DOHH2 (cell line): ENCODE results near the gene ZNF483.

Source experiments
- H3F3A ChIP-seq: fragments of 200-600 bp; sonication (generic), shearing (Covaris generic); 2 replicates; pipeline ENCODE4 v1.6.0; 2016; ENCODE audit warnings: antibody characterized with exemption, mild to moderate bottlenecking; ENCODE audit not compliant: control insufficient read depth, insufficient read depth
- H3K27ac ChIP-seq: fragments of 200-600 bp; sonication (generic); 2 replicates; pipeline ENCODE4 v1.5.1; 2014; ENCODE audit warnings: low read depth, mild to moderate bottlenecking, low read length, moderate library complexity
- H3K27me3 ChIP-seq: fragments of 200-600 bp; sonication (generic); 2 replicates; pipeline ENCODE4 v1.6.1; 2014; ENCODE audit warnings: mild to moderate bottlenecking, low read length, mixed read lengths; ENCODE audit not compliant: control insufficient read depth
- H3K36me3 ChIP-seq: fragments of 200-600 bp; sonication (generic); 2 replicates; pipeline ENCODE4 v1.6.1; 2014; ENCODE audit warnings: mild to moderate bottlenecking, low read length, moderate library complexity, mixed read lengths; ENCODE audit not compliant: control insufficient read depth
- H3K4me1 ChIP-seq: fragments of 200-600 bp; sonication (generic); 2 replicates; pipeline ENCODE4 v1.6.1; 2014; ENCODE audit warnings: mild to moderate bottlenecking, low read length, mixed read lengths; ENCODE audit not compliant: control insufficient read depth
- H3K4me2 ChIP-seq: fragments of 200-600 bp; sonication (generic); 2 replicates; pipeline ENCODE4 v1.6.0; 2014; ENCODE audit warnings: mild to moderate bottlenecking, low read length, moderate library complexity
- H3K4me3 ChIP-seq: fragments of 200-600 bp; sonication (generic); 2 replicates; pipeline ENCODE4 v1.5.1; 2014; ENCODE audit warnings: mild to moderate bottlenecking, low read length, mixed read lengths
- H3K79me2 ChIP-seq: fragments of 200-600 bp; sonication (generic); 2 replicates; pipeline ENCODE4 v1.6.1; 2014; ENCODE audit warnings: mild to moderate bottlenecking, low read length, mixed read lengths; ENCODE audit not compliant: control insufficient read depth
- H3K9me2 ChIP-seq: fragments of 200-600 bp; sonication (generic); replicated peaks from 2 replicates; pipeline ENCODE4 v1.6.1; 2014; ENCODE audit warnings: mild to moderate bottlenecking, low read length, mixed read lengths; ENCODE audit not compliant: control insufficient read depth
- H3K9me3 ChIP-seq: fragments of 200-600 bp; sonication (generic); 2 replicates; pipeline ENCODE4 v1.6.1; 2014; ENCODE audit warnings: antibody characterized with exemption, low read length, mixed read lengths; ENCODE audit not compliant: control insufficient read depth, insufficient read depth
- H4K20me1 ChIP-seq: fragments of 200-600 bp; sonication (generic); 2 replicates; pipeline ENCODE4 v1.6.0; 2014; ENCODE audit warnings: low read depth, mild to moderate bottlenecking, antibody characterized with exemption, low read length, moderate library complexity; ENCODE audit not compliant: control insufficient read depth, insufficient read depth
- CTCF ChIP-seq: fragments of 200-600 bp; sonication (generic); IDR thresholded peaks from one replicate; pipeline ENCODE4 v1.5.1; 2014; ENCODE audit warnings: antibody characterized with exemption, mild to moderate bottlenecking, low read depth, low read length; ENCODE audit not compliant: poor library complexity, severe bottlenecking
- EZH2phosphoT487 ChIP-seq: fragments of 200-600 bp; sonication (generic); IDR thresholded peaks from 2 replicates; pipeline ENCODE4 v1.6.1; 2017; ENCODE audit warnings: borderline replicate concordance, mild to moderate bottlenecking, antibody characterized with exemption, low read length, moderate library complexity, mixed read lengths

The ZNF483 gene

GRCh38 chr9:111601237-111602018, 76.4 kb downstream of the ZNF483 start:
- no peak overlapping the region for H3K4me3 ChIP-seq
- H3K27me3 ChIP-seq, result peaks cover 35% of the 10 kb centered on the region
- H3K27ac ChIP-seq, result no peak overlapping the region
- no peaks in the 10 kb centered on the region for H4K20me1 ChIP-seq
- no peaks in the 10 kb centered on the region for H3K9me2 ChIP-seq
- H3F3A ChIP-seq, result no peaks in the 10 kb centered on the region
- H3K79me2 ChIP-seq, result no peaks in the 10 kb centered on the region
- TF ChIP-seq EZH2phosphoT487 (no peak), CTCF (no peak)
- H3K36me3 ChIP-seq, result no peaks in the 10 kb centered on the region
- no peak overlapping the region for H3K4me2 ChIP-seq
- peaks cover 15% of the 10 kb centered on the region for H3K4me1 ChIP-seq
- no peaks in the 10 kb centered on the region for H3K9me3 ChIP-seq

GRCh38 chr9:111603041-111603440, 78.1 kb downstream of the ZNF483 start:
- no peak overlapping the region for H3K27ac ChIP-seq
- H3K27me3 ChIP-seq, result peaks cover 27% of the 10 kb centered on the region
- no peaks in the 10 kb centered on the region for H3K79me2 ChIP-seq
- peaks cover 9% of the 10 kb centered on the region for H3K4me1 ChIP-seq
- H3K4me3 ChIP-seq, result no peak overlapping the region
- H3K9me2 ChIP-seq, result no peaks in the 10 kb centered on the region
- no peaks in the 10 kb centered on the region for H3K9me3 ChIP-seq
- no peaks in the 10 kb centered on the region for H4K20me1 ChIP-seq
- H3K36me3 ChIP-seq, result no peaks in the 10 kb centered on the region
- TF ChIP-seq CTCF (no peak), EZH2phosphoT487 (no peak)
- H3F3A ChIP-seq, result no peaks in the 10 kb centered on the region
- H3K4me2 ChIP-seq, result no peak overlapping the region

- Histone ChIP-seq H3K36me3 (no peaks in the 10 kb centered on the region), H3K27ac (no peak overlapping the region), H3F3A (no peaks in the 10 kb centered on the region), H3K9me2 (no peaks in the 10 kb centered on the region), H3K4me1 (no peaks in the 10 kb centered on the region), H3K79me2 (no peaks in the 10 kb centered on the region), H3K27me3 (peaks cover 16% of the 10 kb centered on the region), H3K9me3 (no peaks in the 10 kb centered on the region), H3K4me2 (no peak overlapping the region), H3K4me3 (no peak overlapping the region), H4K20me1 (no peaks in the 10 kb centered on the region)
- TF ChIP-seq CTCF (no peak), EZH2phosphoT487 (no peak)
Observed at GRCh38 chr9:111604054-111604615, 79.2 kb downstream of the ZNF483 start.
